HG03342 (cell line): ENCODE data around the gene TRIM42.

ENCODE experiments used
- ATAC-seq: cut with Tn5 transposase; IDR thresholded peaks from one replicate; pipeline ENCODE4 v1.9.1; 2021; ENCODE audit warnings: mild to moderate bottlenecking, moderate library complexity; ENCODE audit not compliant: unreplicated experiment

Gene TRIM42

DNA sequence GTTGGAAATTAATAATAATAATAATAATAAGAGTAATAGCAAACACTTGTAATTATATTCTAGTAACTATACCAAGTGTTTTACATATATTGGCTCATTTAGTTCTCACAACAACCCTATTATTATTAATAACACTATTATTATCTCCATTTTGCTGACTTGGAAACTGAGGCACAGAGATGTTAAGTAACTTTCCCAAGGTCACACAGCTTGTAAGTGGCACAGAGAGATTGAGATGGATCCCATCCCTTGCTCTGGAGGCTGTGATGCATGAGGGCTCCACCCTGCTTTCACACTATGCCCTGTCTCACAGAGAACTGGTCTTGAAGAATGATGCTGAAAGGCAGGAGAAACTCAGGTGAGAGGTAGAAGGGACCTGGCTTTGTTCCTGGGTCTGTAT, 31.9 kb downstream of the TRIM42 start:
- ATAC-seq = no peak

DNA sequence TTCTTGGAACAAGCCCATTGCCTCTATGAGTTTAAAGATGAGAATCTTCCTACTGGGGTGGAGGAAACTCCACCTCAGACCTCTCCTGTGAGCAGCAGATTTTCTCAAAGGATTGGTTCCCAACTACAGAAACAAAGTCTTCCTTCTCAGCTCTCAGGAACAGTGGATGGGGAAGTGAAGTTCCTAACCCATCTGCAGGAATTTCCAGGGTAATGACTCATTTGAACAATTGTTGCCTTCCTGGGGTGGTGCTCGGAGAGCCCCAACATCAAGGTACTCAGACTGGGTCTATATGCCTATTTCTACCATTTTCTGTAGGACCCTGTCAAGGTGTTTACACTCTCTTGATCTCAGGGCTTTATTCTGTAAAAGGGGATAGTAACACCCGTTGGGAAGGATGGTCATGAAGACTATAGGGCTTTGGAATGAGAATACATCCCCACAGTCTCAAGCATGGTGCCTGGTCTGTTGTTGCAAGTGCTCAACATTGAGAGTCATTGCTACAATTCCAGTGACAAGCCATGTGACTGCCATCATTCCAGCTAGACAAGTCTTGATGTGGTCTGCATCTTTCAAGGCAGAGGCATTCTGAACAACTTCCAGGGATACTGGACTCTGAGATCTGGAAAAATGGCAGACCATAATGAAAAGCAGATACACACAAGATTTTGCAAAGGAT, 33.0 kb downstream of the TRIM42 start:
- no peak for ATAC-seq

DNA sequence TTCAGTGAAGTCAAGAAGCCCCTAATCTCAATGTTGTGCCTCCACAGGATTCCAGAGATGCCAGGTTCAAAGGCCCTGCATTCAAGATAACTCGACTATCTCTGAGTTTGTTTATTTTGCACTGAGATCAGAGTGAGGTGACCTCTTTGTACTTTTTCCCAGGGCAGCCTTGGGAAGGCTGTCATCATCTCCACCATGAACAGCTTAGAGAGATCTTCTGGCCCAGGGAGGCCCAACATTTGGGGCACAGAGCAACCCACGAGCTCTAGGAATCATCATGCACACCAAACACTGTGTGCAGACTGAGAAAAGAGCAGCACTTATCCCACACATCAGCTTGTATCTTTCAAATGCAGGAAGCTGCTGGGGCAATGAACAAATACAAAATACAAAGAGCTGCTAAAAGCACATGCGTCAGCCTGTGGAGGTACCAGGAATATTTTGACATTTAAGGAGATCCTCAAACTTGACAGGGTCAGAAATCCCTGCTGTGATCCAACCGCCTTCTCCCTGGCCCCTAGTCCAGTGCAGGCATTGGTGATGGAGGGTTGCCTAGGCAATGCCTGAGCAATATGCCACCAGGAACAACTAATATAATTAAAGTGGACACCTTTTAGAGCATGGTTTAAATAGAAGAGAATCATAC, 33.6 kb downstream of the TRIM42 start:
- ATAC-seq = no peak

DNA sequence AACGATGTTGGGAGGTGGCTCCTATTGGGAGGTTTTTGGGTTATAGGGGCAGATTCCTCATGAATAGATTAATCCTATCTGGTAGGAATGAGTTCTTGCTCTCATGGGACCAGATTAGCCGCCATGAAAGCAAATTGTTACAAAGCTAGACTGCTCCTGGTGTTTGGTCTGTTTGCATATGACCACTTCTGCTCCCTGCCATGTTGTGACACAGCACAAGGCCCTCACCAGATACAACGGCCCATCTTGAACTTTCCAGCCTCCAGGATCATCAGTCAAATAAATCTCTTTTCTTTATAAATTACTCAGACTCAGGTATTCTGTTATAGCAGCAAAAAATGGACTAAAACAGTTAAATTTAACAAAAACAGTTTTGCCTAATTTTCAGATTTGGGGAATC, 34.4 kb downstream of the TRIM42 start:
- ATAC-seq = no peak

DNA sequence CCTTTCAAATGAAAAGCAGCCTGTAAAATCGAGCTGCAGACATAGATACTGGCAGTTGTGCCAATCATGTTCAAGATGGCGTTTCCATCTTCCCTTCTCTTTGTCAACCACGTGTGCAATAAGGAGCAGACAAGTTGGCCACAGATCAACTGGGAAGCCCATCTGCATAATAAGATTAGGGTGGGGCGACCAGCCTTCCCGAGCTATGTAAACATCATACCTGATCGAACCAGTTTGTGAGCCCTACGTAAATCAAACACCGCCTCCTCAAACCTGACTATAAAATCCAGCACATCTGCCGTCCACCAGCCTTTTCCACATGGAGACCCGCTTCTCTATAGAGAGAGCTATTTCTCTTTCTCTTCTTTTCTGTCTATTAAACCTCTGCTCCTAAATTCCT, 37.2 kb downstream of the TRIM42 start:
- ATAC-seq = no peak

DNA sequence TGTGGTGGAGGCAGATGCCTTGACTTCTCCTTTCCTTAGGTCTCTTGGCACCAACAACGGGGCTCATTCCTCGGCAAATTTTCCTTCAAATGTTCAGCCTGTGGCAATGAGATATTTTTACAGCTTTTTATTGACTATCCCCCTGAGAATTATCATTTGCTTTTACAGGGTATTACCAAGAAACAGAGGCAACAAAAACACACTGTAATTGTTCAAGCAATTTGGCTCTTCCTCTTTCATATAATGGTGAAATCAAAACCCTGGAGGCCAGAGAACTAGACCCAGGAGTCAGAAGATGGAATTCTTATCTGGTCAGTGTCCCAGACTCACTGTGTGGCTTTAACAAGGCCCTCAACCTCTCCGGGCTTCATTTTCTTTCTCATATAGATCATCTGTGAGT, 40.1 kb downstream of the TRIM42 start:
- no peak for ATAC-seq

DNA sequence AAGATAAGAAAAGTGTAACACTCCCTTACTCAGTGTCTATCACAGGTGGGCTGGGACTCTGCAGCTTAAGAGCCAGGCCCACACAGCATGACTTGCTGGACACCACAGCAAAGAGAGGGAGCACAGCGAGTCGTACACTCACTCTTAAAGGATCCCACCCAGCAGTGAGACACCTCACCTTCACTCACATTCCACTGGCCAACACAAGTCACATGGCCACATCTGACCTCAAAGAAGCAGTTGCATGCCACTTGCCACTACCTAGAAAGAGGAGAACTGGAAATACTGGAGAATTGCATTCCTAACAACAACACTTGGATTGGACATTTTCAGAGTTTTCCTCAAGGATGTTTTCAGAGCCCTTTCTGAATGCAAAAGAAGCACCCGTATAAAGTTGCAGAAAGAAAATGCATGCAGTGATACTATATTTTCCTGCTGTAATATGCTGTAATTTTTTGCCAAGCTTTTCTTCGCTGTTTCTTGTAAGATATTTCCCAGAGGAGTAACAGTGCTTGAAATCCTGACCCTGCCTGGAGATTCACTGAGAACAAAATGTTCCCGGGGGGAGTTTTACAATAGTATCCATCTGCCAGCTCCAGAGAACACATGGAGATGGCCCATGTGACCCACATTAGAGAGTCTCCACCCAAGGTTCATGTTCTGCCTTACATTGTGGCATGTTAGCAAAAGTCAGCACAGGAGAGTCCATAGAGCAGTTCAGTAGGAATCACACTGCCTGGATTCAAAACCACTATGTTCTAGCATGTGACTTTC, 42.2 kb downstream of the TRIM42 start:
- no peak for ATAC-seq

DNA sequence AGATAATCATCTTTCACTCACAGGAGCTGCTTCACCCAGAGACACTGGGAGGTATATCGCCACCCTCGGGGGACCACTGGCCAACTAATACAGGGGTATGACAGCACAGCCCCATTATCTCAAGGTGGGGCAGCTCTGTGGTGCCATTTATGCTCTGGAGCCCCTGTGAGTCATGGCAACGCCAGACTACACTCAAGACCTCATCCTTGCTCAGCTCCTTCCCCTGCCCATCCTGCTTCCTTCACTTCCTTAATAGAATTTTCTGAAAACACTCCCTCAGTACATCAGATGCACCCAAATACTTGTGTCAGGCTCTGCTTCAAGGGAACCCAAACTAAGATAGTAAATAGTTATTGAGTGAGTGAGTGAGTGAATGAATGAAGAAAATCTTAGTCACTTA, 45.7 kb downstream of the TRIM42 start:
- ATAC-seq = no peak

DNA sequence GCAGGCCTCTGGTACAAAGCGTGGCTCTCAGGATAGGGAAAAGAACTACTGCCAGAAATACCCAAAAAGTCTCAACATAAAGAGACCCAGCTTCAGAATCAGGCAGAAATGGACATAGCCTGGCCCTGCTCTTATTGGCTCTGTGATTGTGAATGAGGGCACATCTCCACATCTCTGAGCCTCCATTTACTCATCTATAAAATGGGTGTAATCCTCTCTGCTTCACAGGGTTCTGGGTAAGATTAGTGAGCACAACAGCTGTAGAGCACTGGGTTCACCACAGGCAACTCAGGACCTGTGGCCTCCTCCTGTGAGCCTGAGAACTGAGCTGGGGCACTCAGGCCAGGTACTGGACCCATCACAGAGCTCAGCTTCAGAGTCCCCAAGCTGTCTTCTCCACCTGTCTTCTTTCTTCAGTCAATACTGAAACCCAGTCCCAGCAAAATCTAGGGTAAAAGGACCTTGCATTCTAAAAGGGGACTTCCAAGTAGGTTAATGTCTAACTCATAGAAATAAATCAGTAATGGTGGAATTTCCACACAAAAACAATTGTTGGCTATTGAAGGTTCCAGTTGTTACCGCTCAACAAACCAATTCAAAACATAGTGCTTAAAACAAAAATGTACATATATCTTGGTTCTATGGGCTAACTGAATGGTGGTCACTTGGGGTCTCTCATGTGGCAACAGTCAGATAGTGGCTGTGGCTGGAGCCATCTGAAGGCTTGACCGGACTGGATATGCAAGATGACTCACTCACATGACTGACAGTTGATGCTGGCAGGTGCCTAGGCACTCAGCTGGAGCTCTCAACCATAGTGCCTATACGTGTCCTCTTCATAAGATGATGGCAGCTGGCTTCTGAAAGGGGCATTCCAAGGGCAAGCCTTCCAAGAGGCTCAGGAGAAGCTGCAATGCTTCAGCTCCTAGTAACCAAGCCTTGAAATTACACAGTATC, 47.3 kb downstream of the TRIM42 start:
- ATAC-seq = peak; percentile 70

DNA sequence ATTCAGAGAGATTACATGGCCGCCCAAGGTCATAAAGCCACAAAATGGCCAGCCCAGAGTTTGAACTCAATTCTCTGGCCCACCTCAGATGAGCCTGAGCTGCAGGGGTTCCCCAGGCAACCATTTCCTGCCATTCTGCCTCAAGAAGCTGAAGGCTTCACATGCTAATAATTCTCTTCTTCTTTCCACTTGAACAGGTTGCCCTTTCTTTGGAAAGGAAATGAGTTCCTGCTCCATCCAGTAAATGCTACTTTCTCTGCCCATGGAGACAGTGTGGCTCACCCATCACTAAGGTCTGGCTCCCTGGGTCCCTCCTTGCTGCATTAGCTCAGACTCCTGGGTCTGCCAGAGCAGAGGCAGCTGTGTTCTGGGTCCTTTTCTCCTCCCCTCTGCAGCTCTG, 48.2 kb downstream of the TRIM42 start:
- no peak for ATAC-seq

DNA sequence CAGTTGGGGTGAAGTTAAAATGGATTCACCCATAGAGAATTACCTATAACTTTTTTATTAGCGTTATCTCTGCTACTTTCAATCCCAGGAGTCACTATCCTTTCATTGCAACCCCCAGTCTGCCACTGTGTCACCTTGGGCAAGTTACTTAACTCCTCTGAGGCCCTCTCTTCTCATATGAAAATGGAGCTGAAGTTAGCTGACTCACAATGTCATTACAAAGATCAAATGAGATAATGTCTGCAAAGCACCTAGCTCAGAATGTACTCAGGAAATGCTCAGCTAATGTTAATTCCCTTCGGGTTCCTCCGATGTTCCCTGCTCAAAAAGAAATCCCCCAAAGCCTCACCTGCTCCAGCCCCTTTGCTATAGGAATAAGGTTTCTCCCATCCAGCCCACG, 50.0 kb downstream of the TRIM42 start:
- no peak for ATAC-seq

DNA sequence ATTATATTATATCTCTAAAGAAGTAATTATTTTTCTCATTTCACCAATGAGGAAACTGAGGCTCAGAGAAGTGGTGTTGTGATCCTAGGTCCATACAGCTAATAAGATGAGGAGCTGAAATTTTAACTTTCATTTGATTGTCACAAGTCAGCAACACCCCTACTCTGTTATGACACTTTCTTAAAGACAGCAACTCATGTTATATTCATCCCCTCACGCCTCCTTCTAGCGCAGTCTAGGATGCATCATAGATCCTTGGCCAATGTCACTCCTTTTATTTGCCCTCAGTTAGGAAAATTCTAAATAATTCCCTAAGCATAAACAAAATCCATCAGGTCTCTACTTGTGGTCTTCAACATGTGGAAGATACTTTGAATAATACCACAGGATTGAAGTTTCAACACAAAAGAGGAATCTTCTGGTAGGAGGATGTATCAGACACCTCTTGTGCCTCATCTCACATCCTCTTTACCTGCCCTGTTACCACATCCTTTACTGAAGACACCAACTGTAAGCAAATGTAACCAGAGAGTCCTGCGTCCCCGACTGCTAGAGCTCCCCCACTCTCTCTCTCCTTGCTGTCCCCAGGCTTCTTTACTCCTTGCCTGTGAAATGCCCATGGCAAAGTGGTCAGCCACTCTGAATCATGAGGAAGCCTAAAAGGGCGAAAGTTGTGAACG, 53.7 kb downstream of the TRIM42 start:
- ATAC-seq = peak; percentile 78

DNA sequence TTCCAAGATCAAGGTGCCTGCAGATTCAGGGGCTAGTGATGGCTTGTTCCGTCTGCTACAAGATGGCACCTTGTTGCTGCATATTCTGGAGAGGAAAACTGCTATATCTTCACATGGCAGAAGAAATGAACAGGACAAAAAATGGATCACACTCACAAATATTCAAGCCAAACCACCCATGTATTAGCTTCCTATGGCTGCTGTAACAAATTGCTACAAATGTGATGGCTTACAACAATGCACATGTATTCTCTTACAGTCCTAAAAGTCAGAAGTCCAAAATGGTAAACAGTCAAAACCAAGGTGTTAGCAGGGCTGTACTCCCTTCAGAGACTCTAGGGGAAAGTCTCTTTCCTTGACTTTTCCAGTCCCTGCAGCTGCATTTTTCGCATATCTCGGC, 55.8 kb downstream of the TRIM42 start:
- ATAC-seq = no peak

DNA sequence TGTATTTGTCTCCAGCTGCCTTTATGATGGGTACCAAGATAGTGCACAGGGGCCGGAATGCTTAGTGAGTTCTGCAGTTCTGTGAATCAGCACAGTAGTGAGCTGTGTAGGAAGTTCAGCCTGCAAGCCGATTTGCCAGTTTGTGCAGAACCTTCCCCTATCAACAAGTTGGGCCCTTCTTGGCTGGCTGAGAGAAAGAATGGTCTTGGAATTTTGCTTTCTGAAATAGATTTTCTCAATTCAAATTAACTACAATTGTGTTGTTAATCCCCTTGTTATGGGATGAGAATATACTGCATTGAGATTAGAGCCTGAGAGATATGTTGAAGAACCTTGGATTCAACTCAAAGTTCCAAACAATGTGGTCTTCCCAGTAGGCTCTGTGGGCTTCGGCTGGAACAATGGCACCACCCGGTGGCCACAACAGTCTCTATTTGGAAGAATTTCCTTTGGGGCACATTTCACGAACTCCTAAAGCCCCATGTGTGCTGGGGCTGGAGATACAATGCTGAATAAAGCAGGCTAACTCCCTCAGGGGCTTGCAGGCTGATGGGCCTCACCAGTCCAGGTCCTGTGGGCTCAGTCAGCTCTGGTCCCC, 59.1 kb downstream of the TRIM42 start:
- ATAC-seq = peak; percentile 73

DNA sequence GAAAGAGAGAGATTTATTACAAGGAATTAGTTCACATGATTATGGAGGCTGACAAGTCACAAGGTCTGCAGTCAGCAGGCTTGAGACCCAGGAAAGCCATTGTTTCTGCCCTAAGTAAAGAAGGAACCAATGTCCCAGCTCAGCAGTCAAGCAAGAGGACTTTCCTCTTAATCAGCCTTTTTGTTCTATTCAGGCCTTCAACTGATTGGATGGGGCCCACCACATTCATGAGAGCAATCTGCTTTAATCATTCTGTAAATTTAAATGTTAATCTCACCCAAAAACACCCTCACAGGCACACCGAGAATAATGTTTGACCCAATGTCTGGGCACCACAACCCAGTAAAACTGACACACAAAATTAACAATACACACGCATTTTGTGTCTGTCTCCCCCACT, 64.3 kb downstream of the TRIM42 start:
- no peak for ATAC-seq

DNA sequence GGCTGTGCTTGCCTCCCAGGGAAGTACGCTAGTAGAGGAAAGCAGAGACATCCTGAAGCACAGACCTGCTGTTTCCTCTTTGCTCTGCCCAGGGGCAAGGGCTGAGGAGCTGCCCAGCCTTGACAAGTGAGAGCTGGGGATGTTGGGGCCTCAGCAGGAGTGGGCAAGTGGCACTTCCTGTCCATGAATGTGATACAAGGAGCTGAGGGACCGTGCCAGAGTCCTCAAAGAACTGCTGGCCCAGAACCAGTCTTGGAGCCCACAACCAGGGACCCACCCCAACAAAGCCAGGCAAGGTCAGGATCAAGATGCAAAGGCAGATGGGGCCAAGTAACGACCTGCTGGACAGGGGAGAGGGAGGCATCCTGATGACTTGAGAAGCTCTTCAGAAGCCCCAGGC, 70.3 kb downstream of the TRIM42 start:
- ATAC-seq = no peak

DNA sequence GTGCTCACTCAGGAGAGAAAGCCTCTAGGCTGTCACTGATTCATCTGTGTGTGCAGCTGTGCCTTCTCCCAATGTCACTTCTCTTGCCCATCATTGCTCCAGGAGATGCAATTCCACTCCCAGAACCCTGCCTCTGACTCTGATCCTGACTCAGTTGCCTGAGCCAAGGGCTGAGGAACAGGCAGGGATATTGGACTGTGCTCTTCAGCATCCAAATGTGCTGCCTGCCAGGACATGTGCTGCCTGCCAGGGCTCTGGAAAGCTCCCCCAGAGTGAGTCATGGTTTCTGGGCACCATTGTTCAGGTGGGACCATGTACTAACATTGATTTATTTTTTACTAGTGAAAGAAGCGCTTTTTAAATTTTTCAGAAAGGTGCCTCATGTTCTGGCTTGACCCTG, 71.0 kb downstream of the TRIM42 start:
- ATAC-seq = no peak
